Neural cell (in vitro differentiated cells): Measurements from ENCODE around the gene ASB1. TPM values are rescaled to one million over a fixed set of nuclear protein-coding genes. Genes with fewer than 3 reads are reported as not detected.

Source experiments
- H2AFZ ChIP-seq: fragments of 200-600, 300-800 bp; sonication (generic), shearing (Covaris generic); 2 replicates; pipeline ENCODE4 v1.6.0; 2014; ENCODE audit warnings: low read depth, mild to moderate bottlenecking, antibody characterized with exemption, low read length, moderate library complexity
- H3F3A ChIP-seq: fragments of 200-600 bp; shearing (Covaris generic); 2 replicates; pipeline ENCODE4 v1.6.1; 2016; ENCODE audit warnings: mild to moderate bottlenecking, moderate library complexity, mixed read lengths, antibody characterized with exemption, low read length; ENCODE audit not compliant: insufficient read depth, poor library complexity, severe bottlenecking
- H3K27ac ChIP-seq: fragments of 200-600, 300-800 bp; sonication (generic), shearing (Covaris generic); 2 replicates; pipeline ENCODE4 v1.5.1; 2014; ENCODE audit warnings: mild to moderate bottlenecking, low read length, moderate library complexity
- H3K27me3 ChIP-seq: fragments of 300-800, 200-600 bp; sonication (generic), shearing (Covaris generic); 2 replicates; pipeline ENCODE4 v1.6.0; 2014; ENCODE audit warnings: mild to moderate bottlenecking, low read depth, low read length, moderate library complexity; ENCODE audit not compliant: insufficient read depth
- H3K36me3 ChIP-seq: fragments of 300-800, 200-600 bp; sonication (generic), shearing (Covaris generic); 2 replicates; pipeline ENCODE4 v1.5.1; 2014; ENCODE audit warnings: mild to moderate bottlenecking, antibody characterized with exemption, low read length, moderate library complexity; ENCODE audit not compliant: insufficient read depth
- H3K4me2 ChIP-seq: fragments of 300-800, 200-600 bp; sonication (generic), shearing (Covaris generic); 2 replicates; pipeline ENCODE4 v1.6.0; 2014; ENCODE audit warnings: mild to moderate bottlenecking, low read length
- H3K4me3 ChIP-seq: fragments of 300-800, 200-600 bp; sonication (generic), shearing (Covaris generic); 2 replicates; pipeline ENCODE4 v1.5.1; 2014; ENCODE audit warnings: mild to moderate bottlenecking, low read length, moderate library complexity
- H3K79me2 ChIP-seq: fragments of 200-600 bp; shearing (Covaris generic); replicated peaks from 2 replicates; pipeline ENCODE4 v1.6.0; 2014; ENCODE audit warnings: mild to moderate bottlenecking, low read length, moderate library complexity; ENCODE audit not compliant: insufficient read depth
- H3K9ac ChIP-seq: fragments of 300-800, 200-600 bp; sonication (generic), shearing (Covaris generic); 2 replicates; pipeline ENCODE4 v1.6.1; 2016; ENCODE audit warnings: mild to moderate bottlenecking, low read length, mixed read lengths
- H3K9me2 ChIP-seq: fragments of 200-600 bp; shearing (Covaris generic); 2 replicates; pipeline ENCODE4 v1.6.1; 2016; ENCODE audit warnings: mild to moderate bottlenecking, low read length, mixed read lengths; ENCODE audit not compliant: insufficient read depth
- H3K9me3 ChIP-seq: fragments of 200-600, 300-800 bp; sonication (generic), shearing (Covaris generic); 2 replicates; pipeline ENCODE4 v1.6.1; 2016; ENCODE audit warnings: mild to moderate bottlenecking, mixed run types, low read length, moderate library complexity, mixed read lengths
- H4K20me1 ChIP-seq: fragments of 200-600 bp; shearing (Covaris generic); 2 replicates; pipeline ENCODE4 v1.6.1; 2016; ENCODE audit warnings: mild to moderate bottlenecking, mixed run types; ENCODE audit not compliant: insufficient read depth
- CTCF ChIP-seq: fragments of 450-650 bp; IDR thresholded peaks from 2 replicates; pipeline ENCODE4 v1.5.1; 2014; ENCODE audit warnings: antibody characterized with exemption, mild to moderate bottlenecking, moderate library complexity; ENCODE audit not compliant: poor library complexity, severe bottlenecking
- EP300 ChIP-seq: fragments of 450-650 bp; conservative IDR thresholded peaks from 2 replicates; pipeline ENCODE4 v1.6.1; 2014; ENCODE audit warnings: antibody characterized with exemption, mild to moderate bottlenecking, moderate library complexity; ENCODE audit not compliant: poor library complexity, severe bottlenecking
- EZH2 ChIP-seq: fragments of 200-600, 300-800 bp; shearing (Covaris generic), sonication (generic); IDR thresholded peaks from 2 replicates; pipeline ENCODE4 v1.6.1; 2014; ENCODE audit warnings: antibody characterized with exemption, low read length, borderline replicate concordance, mild to moderate bottlenecking; ENCODE audit not compliant: insufficient read depth, poor library complexity, severe bottlenecking
- MXI1 ChIP-seq: fragments of 450-650 bp; conservative IDR thresholded peaks from 2 replicates; pipeline ENCODE4 v1.6.1; 2014; ENCODE audit warnings: antibody characterized with exemption, mild to moderate bottlenecking; ENCODE audit not compliant: poor library complexity, severe bottlenecking
- POLR2AphosphoS5 ChIP-seq: IDR thresholded peaks from 2 replicates; pipeline ENCODE4 v1.6.1; 2012
- RAD21 ChIP-seq: fragments of 450-650 bp; conservative IDR thresholded peaks from 2 replicates; pipeline ENCODE4 v1.6.1; 2014; ENCODE audit warnings: antibody characterized with exemption, mild to moderate bottlenecking, moderate library complexity
- REST ChIP-seq: IDR thresholded peaks from 2 replicates; pipeline ENCODE4 v1.6.1; 2012; ENCODE audit warnings: borderline replicate concordance
- SMC3 ChIP-seq: fragments of 450-650 bp; conservative IDR thresholded peaks from 2 replicates; pipeline ENCODE4 v1.6.1; 2014; ENCODE audit warnings: antibody characterized with exemption, mild to moderate bottlenecking, moderate library complexity; ENCODE audit not compliant: poor library complexity
- TAF1 ChIP-seq: IDR thresholded peaks from 2 replicates; pipeline ENCODE4 v1.6.1; 2012; ENCODE audit warnings: low read depth
- polyA plus RNA-seq: library from polyadenylated mRNA; depleted of rRNA; stranded (reverse); fragments of >200 nt; gene quantifications from 2 replicates; pipeline ENCODE4 v1.2.3, GENCODE V29; 2014

Gene ASB1
- polyA plus RNA-seq, 1 donor from 2014 or later: 13.7 TPM

DNA sequence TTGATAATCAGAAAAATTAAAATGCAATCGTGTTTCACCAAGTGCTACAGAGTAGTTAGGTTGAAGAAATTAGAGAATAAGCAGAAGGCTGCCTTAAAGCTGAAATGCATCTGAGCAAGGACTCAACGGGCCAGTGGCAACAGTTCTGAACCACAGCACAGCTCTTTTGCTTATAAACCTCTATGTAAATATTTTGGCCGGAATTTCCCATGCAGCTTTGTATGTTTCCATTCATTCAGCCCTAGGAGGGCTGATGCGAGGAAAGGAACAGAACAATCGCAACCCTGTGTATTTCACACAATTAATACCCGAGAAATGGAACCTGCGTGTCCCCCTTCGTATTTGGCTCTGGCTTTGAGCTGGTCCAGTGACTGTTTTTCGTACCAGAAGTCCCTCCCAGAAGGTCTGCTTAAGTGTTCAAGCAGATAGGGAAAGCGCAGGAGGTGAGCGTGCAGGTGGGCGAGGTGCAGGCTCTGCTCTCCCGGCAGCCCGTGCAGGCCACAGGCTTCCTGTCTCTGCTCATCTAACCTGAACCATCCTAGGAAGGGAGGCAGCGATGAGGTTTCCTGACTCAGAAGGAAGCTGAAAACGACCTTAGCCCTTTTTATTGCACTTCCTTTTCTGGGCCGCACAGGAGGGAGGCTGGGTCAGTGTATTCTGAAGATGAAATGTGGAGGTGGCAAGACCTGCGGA, 67.3 kb downstream of the ASB1 start:
- no peaks in the 10 kb centered on the region for H3K27me3 ChIP-seq
- H3K9me2 ChIP-seq: no peaks in the 10 kb centered on the region
- no peak for TF ChIP-seq REST
- no peak for TF ChIP-seq MXI1
- no peak for TF ChIP-seq SMC3
- no peak for TF ChIP-seq POLR2AphosphoS5
- TF ChIP-seq TAF1: no peak
- no peak for TF ChIP-seq RAD21
- no peak for TF ChIP-seq EP300
- no peak for TF ChIP-seq CTCF
- no peak for TF ChIP-seq EZH2
- H3K4me2 ChIP-seq: no peak overlapping the region
- no peaks in the 10 kb centered on the region for H3K79me2 ChIP-seq
- H4K20me1 ChIP-seq: no peaks in the 10 kb centered on the region
- no peaks in the 10 kb centered on the region for H3K9me3 ChIP-seq
- H3K36me3 ChIP-seq: no peaks in the 10 kb centered on the region
- H2AFZ ChIP-seq: no peak overlapping the region
- H3F3A ChIP-seq: no peaks in the 10 kb centered on the region
- H3K4me3 ChIP-seq: no peak overlapping the region
- no peak overlapping the region for H3K9ac ChIP-seq
- no peak overlapping the region for H3K27ac ChIP-seq

DNA sequence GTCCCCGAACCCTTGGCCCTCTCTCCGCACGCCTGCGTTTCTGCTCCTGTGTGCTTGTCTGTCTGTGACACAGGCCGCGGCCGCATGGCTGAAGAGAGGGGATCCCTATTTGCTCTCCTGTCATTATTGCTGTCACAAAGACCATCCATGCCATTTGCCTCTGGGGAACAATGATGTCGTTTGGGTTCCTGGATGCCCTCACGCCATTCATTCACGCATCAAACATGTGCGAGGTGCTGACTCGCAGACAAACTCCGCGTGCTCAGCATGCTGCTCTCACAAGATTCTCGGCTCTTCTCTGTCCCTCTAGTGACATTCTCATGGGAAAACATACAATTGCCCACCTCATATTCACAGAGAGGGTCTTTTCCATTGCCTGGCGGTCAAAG, 67.8 kb downstream of the ASB1 start:
- no peak overlapping the region for H3K27ac ChIP-seq

More for the DNA sequence above, 67.8 kb downstream of the ASB1 start:
- Histone ChIP-seq H3K36me3 (no peaks in the 10 kb centered on the region), H3K9me3 (no peaks in the 10 kb centered on the region), H2AFZ (no peak overlapping the region), H3K79me2 (no peaks in the 10 kb centered on the region), H3K4me3 (no peak overlapping the region), H3K9me2 (no peaks in the 10 kb centered on the region), H3K4me2 (no peak overlapping the region), H3K27me3 (no peaks in the 10 kb centered on the region), H3F3A (no peaks in the 10 kb centered on the region), H4K20me1 (no peaks in the 10 kb centered on the region), H3K9ac (no peak overlapping the region)
- no peak for TF ChIP-seq EZH2
- no peak for TF ChIP-seq TAF1
- TF ChIP-seq MXI1: no peak
- TF ChIP-seq CTCF: no peak
- no peak for TF ChIP-seq EP300
- no peak for TF ChIP-seq RAD21
- no peak for TF ChIP-seq POLR2AphosphoS5
- no peak for TF ChIP-seq REST
- TF ChIP-seq SMC3: no peak
